Fibroblast of lung (primary cell): ENCODE data around the gene CORO2A. TPM values are rescaled to one million over a fixed set of nuclear protein-coding genes. Genes with fewer than 3 reads are reported as not detected.

Source experiments
- DNase-seq, 2 donors: peaks; one replicate each; pipeline versions ENCODE4 v3.0.0 to v3.0.0-alpha.2; 2010; ENCODE audit warnings: low read depth in 2 of 2
- H2AFZ ChIP-seq: 2 replicates; pipeline ENCODE4 v1.5.1; 2012; ENCODE audit warnings: low read length, control low read depth, inconsistent platforms
- H3K27ac ChIP-seq: 2 replicates; pipeline ENCODE4 v1.5.1; 2011; ENCODE audit warnings: low read length, control low read depth; ENCODE audit not compliant: insufficient read depth
- H3K27me3 ChIP-seq: 2 replicates; pipeline ENCODE4 v1.5.1; 2011; ENCODE audit warnings: mild to moderate bottlenecking, low read length; ENCODE audit not compliant: control insufficient read depth, insufficient read depth
- H3K36me3 ChIP-seq: 2 replicates; pipeline ENCODE4 v1.5.1; 2011; ENCODE audit warnings: low read length; ENCODE audit not compliant: control insufficient read depth, insufficient read depth
- H3K4me1 ChIP-seq: 2 replicates; pipeline ENCODE4 v1.5.1; 2011; ENCODE audit warnings: low read length; ENCODE audit not compliant: control insufficient read depth, insufficient read depth; ENCODE audit errors: extremely low read depth
- H3K4me2 ChIP-seq: 2 replicates; pipeline ENCODE4 v1.5.1; 2011; ENCODE audit warnings: low read length, control low read depth; ENCODE audit not compliant: insufficient read depth; ENCODE audit errors: extremely low read depth
- H3K4me3 ChIP-seq, 4 experiments: fragments of 200-600 bp in 1 of 4; sonication (generic) in 1 of 4; replicated peaks in 1 of 4; 2 replicates each; pipeline ENCODE4 v1.5.1; 2011 to 2016; ENCODE audit warnings: low read length in 4 of 4, low read depth in 3 of 4, mild to moderate bottlenecking in 3 of 4, control low read depth in 2 of 4, inconsistent platforms in 1 of 4, mixed read lengths in 1 of 4; ENCODE audit not compliant: insufficient read depth in 1 of 4; ENCODE audit errors: control extremely low read depth in 1 of 4
- H3K79me2 ChIP-seq: 2 replicates; pipeline ENCODE4 v1.5.1; 2012; ENCODE audit warnings: mild to moderate bottlenecking, low read length, inconsistent platforms; ENCODE audit not compliant: control insufficient read depth, insufficient read depth
- H3K9ac ChIP-seq: 2 replicates; pipeline ENCODE4 v1.5.1; 2011; ENCODE audit warnings: mild to moderate bottlenecking, low read length, control low read depth; ENCODE audit not compliant: insufficient read depth
- H3K9me3 ChIP-seq: 2 replicates; pipeline ENCODE4 v1.5.1; 2012; ENCODE audit warnings: low read depth, low read length; ENCODE audit not compliant: control insufficient read depth, insufficient read depth
- H4K20me1 ChIP-seq: 2 replicates; pipeline ENCODE4 v1.5.1; 2011; ENCODE audit warnings: low read length; ENCODE audit not compliant: control insufficient read depth, insufficient read depth; ENCODE audit errors: extremely low read depth
- EZH2 ChIP-seq: IDR thresholded peaks from 2 replicates; pipeline ENCODE4 v1.5.1; 2012; ENCODE audit warnings: low read length, control low read depth, mild to moderate bottlenecking; ENCODE audit errors: missing control alignments
- polyA plus RNA-seq, 2 donors: library from polyadenylated mRNA; depleted of rRNA in 1 of 2; stranded (reverse) in 1 of 2; unstranded in 1 of 2; fragments of >200 nt; gene quantifications; 2 replicates each; pipeline ENCODE4 v1.2.1, GENCODE V29; 2011 to 2012; ENCODE audit warnings: missing spikeins in 1 of 2
- total RNA-seq: library from RNA; depleted of rRNA; stranded (reverse); fragments of >200 nt; gene quantifications from 2 replicates; pipeline ENCODE4 v1.2.1, GENCODE V29; 2014
- TF ChIP-seq, protein P1 (sequence below), 2 donors: IDR thresholded peaks in 1 of 2; conservative IDR thresholded peaks in 1 of 2; 1 replicate in 1 of 2; 2 replicates in 1 of 2; pipeline ENCODE4 v1.5.1; 2011 to 2012; ENCODE audit warnings: low read length in 2 of 2, control low read depth in 1 of 2, inconsistent platforms in 1 of 2, low read depth in 1 of 2, mild to moderate bottlenecking in 1 of 2

Gene CORO2A
- total and polyA plus RNA-seq, 2 donors (not counting 1 experiment from before 2014, with no cell fraction given): 0.11 to 0.50 TPM

DNA sequence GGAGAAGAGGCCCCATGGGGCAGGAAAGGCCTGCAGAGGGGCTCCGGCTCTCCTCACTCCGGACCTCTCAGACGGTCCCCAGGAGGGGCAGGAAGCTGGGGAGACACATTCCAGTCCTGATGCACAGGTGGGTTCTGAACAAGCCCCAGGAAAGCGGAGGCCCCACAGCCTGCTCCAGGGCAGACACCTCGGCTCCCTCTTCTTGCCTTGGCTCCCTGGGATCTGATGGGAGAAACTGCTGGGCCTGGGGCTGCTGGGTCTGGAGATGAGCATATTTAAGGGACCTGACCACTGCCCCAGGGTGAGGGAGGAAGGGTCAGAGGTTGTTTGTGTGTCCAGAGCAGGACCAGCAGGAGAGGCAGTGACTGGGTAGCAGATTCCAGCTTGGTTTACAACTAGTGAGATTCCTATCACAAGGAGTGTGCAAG is 1.2 kb downstream of the CORO2A start:
- Histone ChIP-seq H3K36me3 (no peaks in the 10 kb centered on the region), H3K4me2 (no peak overlapping the region), H4K20me1 (no peaks in the 10 kb centered on the region), H2AFZ (no peak overlapping the region), H3K9ac (no peak overlapping the region), H3K4me3 (no peak overlapping the region), H3K9me3 (no peaks in the 10 kb centered on the region), H3K4me1 (no peaks in the 10 kb centered on the region), H3K27ac (no peak overlapping the region), H3K27me3 (peaks cover 9% of the 10 kb centered on the region), H3K79me2 (no peaks in the 10 kb centered on the region)
- DNase-seq: no peak
- TF ChIP-seq, protein P1, sequence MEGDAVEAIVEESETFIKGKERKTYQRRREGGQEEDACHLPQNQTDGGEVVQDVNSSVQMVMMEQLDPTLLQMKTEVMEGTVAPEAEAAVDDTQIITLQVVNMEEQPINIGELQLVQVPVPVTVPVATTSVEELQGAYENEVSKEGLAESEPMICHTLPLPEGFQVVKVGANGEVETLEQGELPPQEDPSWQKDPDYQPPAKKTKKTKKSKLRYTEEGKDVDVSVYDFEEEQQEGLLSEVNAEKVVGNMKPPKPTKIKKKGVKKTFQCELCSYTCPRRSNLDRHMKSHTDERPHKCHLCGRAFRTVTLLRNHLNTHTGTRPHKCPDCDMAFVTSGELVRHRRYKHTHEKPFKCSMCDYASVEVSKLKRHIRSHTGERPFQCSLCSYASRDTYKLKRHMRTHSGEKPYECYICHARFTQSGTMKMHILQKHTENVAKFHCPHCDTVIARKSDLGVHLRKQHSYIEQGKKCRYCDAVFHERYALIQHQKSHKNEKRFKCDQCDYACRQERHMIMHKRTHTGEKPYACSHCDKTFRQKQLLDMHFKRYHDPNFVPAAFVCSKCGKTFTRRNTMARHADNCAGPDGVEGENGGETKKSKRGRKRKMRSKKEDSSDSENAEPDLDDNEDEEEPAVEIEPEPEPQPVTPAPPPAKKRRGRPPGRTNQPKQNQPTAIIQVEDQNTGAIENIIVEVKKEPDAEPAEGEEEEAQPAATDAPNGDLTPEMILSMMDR (conservative IDR thresholded peaks at IDR 0.05 in 1 of 2, IDR thresholded peaks at IDR 0.05 in 1 of 2; ENCODE audit: low read depth in 1 of 2, low read length in 2 of 2): no peak
- no peak for TF ChIP-seq EZH2

DNA sequence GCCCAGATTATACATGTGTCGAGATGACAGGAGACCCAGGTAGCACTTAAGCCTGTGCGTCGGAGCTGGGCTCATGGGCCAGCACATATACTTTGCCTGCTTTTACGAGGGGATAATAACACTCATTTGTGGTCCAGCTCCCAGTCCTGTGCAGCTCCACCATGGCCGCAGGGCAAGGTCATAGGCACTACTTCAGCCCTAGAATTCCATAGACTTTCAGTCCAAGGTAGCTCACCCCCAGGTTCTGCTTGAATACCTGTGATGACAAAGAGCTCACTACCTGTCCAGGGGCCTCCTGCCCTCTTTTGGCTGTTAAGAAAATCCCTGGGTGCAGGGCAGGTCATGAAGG is 1.7 kb downstream of the CORO2A start:
- no peak overlapping the region for H3K4me3 ChIP-seq
- H3K4me2 ChIP-seq: no peak overlapping the region
- H3K9me3 ChIP-seq: no peaks in the 10 kb centered on the region
- peaks cover 9% of the 10 kb centered on the region for H3K27me3 ChIP-seq
- H3K4me1 ChIP-seq: no peaks in the 10 kb centered on the region
- TF ChIP-seq EZH2: no peak
- TF ChIP-seq, protein P1 (conservative IDR thresholded peaks at IDR 0.05 in 1 of 2, IDR thresholded peaks at IDR 0.05 in 1 of 2; ENCODE audit: low read depth in 1 of 2, low read length in 2 of 2): no peak
- H3K9ac ChIP-seq: no peak overlapping the region
- no peaks in the 10 kb centered on the region for H4K20me1 ChIP-seq
- no peaks in the 10 kb centered on the region for H3K79me2 ChIP-seq
- no peak for DNase-seq
- H3K36me3 ChIP-seq: no peaks in the 10 kb centered on the region
- H3K27ac ChIP-seq: no peak overlapping the region
- H2AFZ ChIP-seq: no peak overlapping the region

DNA sequence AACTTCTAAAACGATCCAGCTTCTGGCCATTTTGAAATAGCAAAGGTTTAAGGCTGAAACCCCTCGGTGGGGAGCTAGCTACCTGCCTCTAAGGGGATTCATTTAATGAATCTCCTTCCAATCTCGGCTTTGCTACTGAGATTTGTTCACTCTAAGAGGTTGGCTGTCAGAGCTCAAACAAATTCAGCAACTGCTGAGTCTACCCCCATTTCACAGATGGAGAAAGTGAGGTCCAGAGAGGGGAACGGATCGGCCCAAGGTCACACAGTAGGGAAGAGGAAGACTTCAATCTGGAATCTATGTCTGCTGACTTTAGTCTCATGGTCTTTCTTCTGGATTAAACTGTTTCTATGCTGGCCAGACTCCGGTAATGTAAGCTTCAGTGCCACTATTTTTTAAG is 3.0 kb downstream of the CORO2A start:
- Histone ChIP-seq H3K9me3 (no peaks in the 10 kb centered on the region), H3K9ac (no peak overlapping the region), H3K27me3 (peaks cover 9% of the 10 kb centered on the region), H3K4me1 (no peaks in the 10 kb centered on the region), H3K27ac (no peak overlapping the region), H3K4me2 (no peak overlapping the region), H3K79me2 (no peaks in the 10 kb centered on the region), H4K20me1 (no peaks in the 10 kb centered on the region), H3K4me3 (no peak overlapping the region), H2AFZ (no peak overlapping the region), H3K36me3 (no peaks in the 10 kb centered on the region)
- no peak for DNase-seq
- TF ChIP-seq EZH2: no peak
- TF ChIP-seq, protein P1 (conservative IDR thresholded peaks at IDR 0.05 in 1 of 2, IDR thresholded peaks at IDR 0.05 in 1 of 2; ENCODE audit: low read depth in 1 of 2, low read length in 2 of 2): no peak
